Ascending aorta (tissue), 2 donors: ENCODE measurements around the gene RPTOR. TPM values are rescaled to one million over a fixed set of nuclear protein-coding genes. Genes with fewer than 3 reads are reported as not detected.
A peak's percentile ranks its signal among the peaks of the same experiment; 100 is the strongest.

Experiments
- DNase-seq, 2 donors: peaks; one replicate each; pipeline ENCODE4 v3.0.0-alpha.2; 2019; ENCODE audit warnings: low spot score in 2 of 2
- H3K27ac ChIP-seq, 2 donors: fragments of 200-600 bp; sonication (generic); one replicate each; pipeline ENCODE4 v1.5.1; 2016 to 2017; ENCODE audit warnings: mild to moderate bottlenecking in 1 of 2
- H3K27me3 ChIP-seq: fragments of 200-600 bp; sonication (generic); one replicate; pipeline ENCODE4 v1.5.1; 2017
- H3K36me3 ChIP-seq, 2 donors: fragments of 200-600 bp; sonication (generic); one replicate each; pipeline ENCODE4 v1.5.1; 2016
- H3K4me1 ChIP-seq, 2 donors: fragments of 200-600 bp; sonication (generic); one replicate each; pipeline ENCODE4 v1.5.1; 2016 to 2017; ENCODE audit warnings: mild to moderate bottlenecking in 1 of 2
- H3K4me3 ChIP-seq, 2 donors: fragments of 200-600 bp; sonication (generic); one replicate each; pipeline ENCODE4 v1.5.1; 2016 to 2017; ENCODE audit warnings: mild to moderate bottlenecking in 1 of 2
- H3K9me3 ChIP-seq, 2 donors: fragments of 200-600 bp; sonication (generic); one replicate each; pipeline ENCODE4 v1.5.1; 2016
- CTCF ChIP-seq, 3 experiments: fragments of 200-600 bp in 2 of 3; fragments of 450-650 bp in 1 of 3; sonication (generic) in 2 of 3; IDR thresholded peaks; one replicate each; pipeline ENCODE4 v1.5.1; 2016 to 2019; ENCODE audit warnings: antibody characterized with exemption in 3 of 3, mild to moderate bottlenecking in 1 of 3, moderate library complexity in 1 of 3
- intact Hi-C: fragments of 100-400 bp; cut with DNase I; formaldehyde crosslinking; loops from one replicate; pipeline ENCODE4 v1.15.1; 2023
- total RNA-seq: library from RNA; depleted of rRNA; stranded (reverse); fragments of >200 nt; gene quantifications from one replicate; pipeline ENCODE4 v1.1.0, GENCODE V29; 2016

The RPTOR gene
- total RNA-seq, 1 donor from 2014 or later, result 36.1 TPM

GRCh38 chr17:80978499-80979497, 434.2 kb downstream of the RPTOR start:
- intact Hi-C loops, result no loop called here
- Histone ChIP-seq H3K36me3 (no peaks in the 10 kb centered on the region), H3K27ac (no peak overlapping the region), H3K4me3 (no peak overlapping the region), H3K4me1 (peaks cover 4 to 7% of the 10 kb centered on the region in 2 donors), H3K27me3 (no peaks in the 10 kb centered on the region), H3K9me3 (no peaks in the 10 kb centered on the region)
- DNase-seq, result no peak
- TF ChIP-seq CTCF (IDR thresholded peaks at IDR 0.05), result no peak

GRCh38 chr17:80979547-80980378, 435.1 kb downstream of the RPTOR start:
- no peak overlapping the region for H3K27ac ChIP-seq
- no peaks in the 10 kb centered on the region for H3K36me3 ChIP-seq
- H3K4me1 ChIP-seq, result peaks cover 4 to 7% of the 10 kb centered on the region in 2 donors
- DNase-seq, result no peak
- H3K9me3 ChIP-seq, result no peaks in the 10 kb centered on the region
- TF ChIP-seq CTCF (IDR thresholded peaks at IDR 0.05), result no peak
- no peaks in the 10 kb centered on the region for H3K27me3 ChIP-seq
- intact Hi-C loops, result loop anchor here (2.0 to 10.0 kb wide), 4 partner anchors 32 to 553 kb away; no protein-coding TSS in a partner anchor
- no peak overlapping the region for H3K4me3 ChIP-seq

- Histone ChIP-seq H3K4me1 (peaks cover 4 to 7% of the 10 kb centered on the region in 2 donors), H3K27ac (no peak overlapping the region), H3K36me3 (no peaks in the 10 kb centered on the region), H3K27me3 (no peaks in the 10 kb centered on the region), H3K9me3 (no peaks in the 10 kb centered on the region), H3K4me3 (no peak overlapping the region)
- intact Hi-C loops, result loop anchor here (2.0 to 10.0 kb wide), 4 partner anchors 33 to 554 kb away; no protein-coding TSS in a partner anchor
- TF ChIP-seq CTCF (IDR thresholded peaks at IDR 0.05), result no peak
- no peak for DNase-seq
Observed at GRCh38 chr17:80980397-80981061, 435.9 kb downstream of the RPTOR start.

- no peaks in the 10 kb centered on the region for H3K27me3 ChIP-seq
- H3K27ac ChIP-seq, result no peak overlapping the region
- H3K4me1 ChIP-seq, result peaks cover 4 to 7% of the 10 kb centered on the region in 2 donors
- no peaks in the 10 kb centered on the region for H3K9me3 ChIP-seq
- intact Hi-C loops, result loop anchor here (2.0 to 10.0 kb wide), 4 partner anchors 34 to 554 kb away; no protein-coding TSS in a partner anchor
- no peaks in the 10 kb centered on the region for H3K36me3 ChIP-seq
- DNase-seq, result no peak
- H3K4me3 ChIP-seq, result peak overlapping the region in 1 of 2 donors; percentile 11
- peak; percentile 26 to 95 (median 73) for TF ChIP-seq CTCF (IDR thresholded peaks at IDR 0.05)
Observed at GRCh38 chr17:80981062-80981902, 436.6 kb downstream of the RPTOR start.
